WI38 (cell line): ENCODE data around the gene KRTAP21-3.

Experiments
- H3K4me3 ChIP-seq: 2 replicates; pipeline ENCODE4 v1.5.1; 2011; ENCODE audit warnings: low read depth, mild to moderate bottlenecking, control low read depth, low read length
- TF ChIP-seq, protein P1 (sequence below): IDR thresholded peaks from 2 replicates; pipeline ENCODE4 v1.5.1; 2012; ENCODE audit warnings: low read depth, mild to moderate bottlenecking, control low read depth, low read length

The KRTAP21-3 gene

GRCh38 chr21:30726726-30727125 is 8.1 kb upstream of the KRTAP21-3 start:
- TF ChIP-seq, protein P1, sequence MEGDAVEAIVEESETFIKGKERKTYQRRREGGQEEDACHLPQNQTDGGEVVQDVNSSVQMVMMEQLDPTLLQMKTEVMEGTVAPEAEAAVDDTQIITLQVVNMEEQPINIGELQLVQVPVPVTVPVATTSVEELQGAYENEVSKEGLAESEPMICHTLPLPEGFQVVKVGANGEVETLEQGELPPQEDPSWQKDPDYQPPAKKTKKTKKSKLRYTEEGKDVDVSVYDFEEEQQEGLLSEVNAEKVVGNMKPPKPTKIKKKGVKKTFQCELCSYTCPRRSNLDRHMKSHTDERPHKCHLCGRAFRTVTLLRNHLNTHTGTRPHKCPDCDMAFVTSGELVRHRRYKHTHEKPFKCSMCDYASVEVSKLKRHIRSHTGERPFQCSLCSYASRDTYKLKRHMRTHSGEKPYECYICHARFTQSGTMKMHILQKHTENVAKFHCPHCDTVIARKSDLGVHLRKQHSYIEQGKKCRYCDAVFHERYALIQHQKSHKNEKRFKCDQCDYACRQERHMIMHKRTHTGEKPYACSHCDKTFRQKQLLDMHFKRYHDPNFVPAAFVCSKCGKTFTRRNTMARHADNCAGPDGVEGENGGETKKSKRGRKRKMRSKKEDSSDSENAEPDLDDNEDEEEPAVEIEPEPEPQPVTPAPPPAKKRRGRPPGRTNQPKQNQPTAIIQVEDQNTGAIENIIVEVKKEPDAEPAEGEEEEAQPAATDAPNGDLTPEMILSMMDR: no peak
- no peak overlapping the region for H3K4me3 ChIP-seq

- no peak overlapping the region for H3K4me3 ChIP-seq
- TF ChIP-seq, protein P1: no peak
These were observed 824 bp upstream of the KRTAP21-3 start for GRCh38 chr21:30719401-30719800.

GRCh38 chr21:30717105-30717504 is 1.5 kb downstream of the KRTAP21-3 start:
- TF ChIP-seq, protein P1: no peak
- H3K4me3 ChIP-seq: no peak overlapping the region

DNA sequence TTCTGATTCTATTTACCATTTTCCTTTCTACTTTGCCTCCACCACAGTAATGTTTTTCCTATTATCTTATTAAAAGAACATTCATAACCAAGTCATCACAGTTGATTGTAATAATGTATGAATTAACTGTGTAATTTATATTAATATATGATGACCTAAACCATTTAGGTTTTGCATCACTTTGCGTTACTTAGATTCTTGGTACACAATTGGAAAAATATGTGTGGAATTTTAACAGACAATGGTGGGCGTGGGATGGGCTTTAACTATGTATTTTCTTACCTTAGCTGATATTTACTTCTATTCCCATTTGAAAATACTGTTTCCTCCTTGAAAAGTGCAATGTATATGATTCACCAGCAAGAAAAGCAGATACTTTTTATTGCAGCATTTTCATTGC is 3.6 kb downstream of the KRTAP21-3 start:
- TF ChIP-seq, protein P1: no peak
- H3K4me3 ChIP-seq: no peak overlapping the region

DNA sequence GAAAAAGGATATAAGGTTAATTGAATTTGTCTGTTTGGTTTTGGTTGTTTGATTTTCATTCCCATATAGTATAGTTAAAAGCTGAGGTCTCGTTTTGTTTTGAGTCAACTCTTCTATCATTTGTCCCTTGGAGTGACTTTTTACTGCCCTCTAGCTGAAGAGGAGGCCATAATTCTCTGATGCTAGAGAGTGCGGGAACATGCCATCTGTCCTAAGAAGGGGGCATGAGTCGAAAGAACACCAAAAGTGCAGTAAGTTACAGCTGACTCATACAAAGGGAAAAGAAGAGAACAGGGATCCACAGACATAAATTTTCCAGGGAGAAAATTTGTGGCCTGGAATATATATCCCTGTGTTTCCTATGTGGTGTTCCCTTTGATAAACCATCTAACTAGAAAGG is 4.1 kb downstream of the KRTAP21-3 start:
- H3K4me3 ChIP-seq: no peak overlapping the region
- TF ChIP-seq, protein P1: no peak

- TF ChIP-seq, protein P1: no peak
- H3K4me3 ChIP-seq: no peak overlapping the region
These were observed 4.8 kb downstream of the KRTAP21-3 start for GRCh38 chr21:30713766-30714165.

DNA sequence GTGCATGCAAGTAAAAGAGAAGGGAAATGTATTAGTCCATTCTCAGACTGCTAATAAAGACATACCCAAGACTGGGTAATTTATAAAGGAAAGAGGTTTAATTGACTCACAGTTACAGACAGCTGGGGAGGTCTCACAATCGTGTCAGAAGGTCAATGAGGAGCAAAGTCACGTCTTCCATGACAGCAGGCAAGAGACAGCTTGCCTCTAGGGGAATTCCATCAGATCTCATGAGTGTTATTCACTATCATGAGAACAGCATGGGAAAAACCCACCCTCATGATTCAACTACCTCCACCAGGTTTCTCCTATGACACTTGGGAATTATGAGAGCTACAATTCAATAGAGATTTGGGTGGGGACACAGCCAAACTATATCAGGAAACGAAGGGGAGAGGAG is 8.1 kb downstream of the KRTAP21-3 start:
- no peak overlapping the region for H3K4me3 ChIP-seq
- TF ChIP-seq, protein P1: no peak
